GM23338 (cell line): ENCODE measurements around the gene HSPB8.

Source experiments
- CTCF ChIP-seq, 2 experiments: fragments of 200-600 bp in 1 of 2; sonication (generic) in 1 of 2; conservative IDR thresholded peaks; 2 replicates each; pipeline versions ENCODE4 v1.5.1 to v1.6.1; 2016 to 2017; ENCODE audit warnings: antibody characterized with exemption in 2 of 2, low read depth in 2 of 2, mild to moderate bottlenecking in 2 of 2, moderate library complexity in 1 of 2
- EZH2 ChIP-seq: fragments of 200-600 bp; sonication (generic); IDR thresholded peaks from one replicate; pipeline ENCODE4 v1.8.0; 2017; ENCODE audit warnings: antibody characterized with exemption, mild to moderate bottlenecking, low read depth; ENCODE audit not compliant: unreplicated experiment
- JUNB ChIP-seq: IDR thresholded peaks from one replicate; pipeline ENCODE4 v1.6.1; 2016; ENCODE audit warnings: antibody characterized with exemption; ENCODE audit not compliant: unreplicated experiment
- POLR2AphosphoS5 ChIP-seq: IDR thresholded peaks from 2 replicates; pipeline ENCODE4 v1.6.1; 2016; ENCODE audit warnings: antibody characterized with exemption, low read depth
- REST ChIP-seq: IDR thresholded peaks from one replicate; pipeline ENCODE4 v1.6.1; 2018; ENCODE audit warnings: antibody characterized with exemption; ENCODE audit not compliant: unreplicated experiment
- ZNF114 ChIP-seq: fragments of 250-450 bp; sonication (Bioruptor Pico); IDR thresholded peaks from 2 replicates; pipeline ENCODE4 v1.5.0; 2020; ENCODE audit warnings: mild to moderate bottlenecking, moderate library complexity

- no peak for TF ChIP-seq CTCF (conservative IDR thresholded peaks at IDR 0.05; ENCODE audit: low read depth in 2 of 2)
- no peak for TF ChIP-seq POLR2AphosphoS5
- TF ChIP-seq EZH2: no peak
- TF ChIP-seq REST: no peak
- TF ChIP-seq ZNF114: no peak
- no peak for TF ChIP-seq JUNB
Measured at GRCh38 chr12:119171291-119171690, 7.4 kb upstream of the HSPB8 start.
